Cardiac fibroblast (primary cell): ENCODE measurements around the gene TRHDE.

Experiments used
- DNase-seq, 2 donors: peaks; one replicate each; pipeline versions ENCODE4 v3.0.0 to v3.0.0-alpha.2; 2010; ENCODE audit warnings: low read depth in 2 of 2
- H3K4me3 ChIP-seq, 2 donors: replicated peaks in 1 of 2; 1 replicate in 1 of 2; 2 replicates in 1 of 2; pipeline ENCODE4 v1.5.1; 2011; ENCODE audit warnings: low read depth in 2 of 2, low read length in 2 of 2, mild to moderate bottlenecking in 2 of 2, moderate library complexity in 1 of 2
- TF ChIP-seq, protein P1 (sequence below): IDR thresholded peaks from one replicate; pipeline ENCODE4 v1.5.1; 2011; ENCODE audit warnings: low read depth, mild to moderate bottlenecking, low read length, inconsistent platforms

The TRHDE gene

DNA sequence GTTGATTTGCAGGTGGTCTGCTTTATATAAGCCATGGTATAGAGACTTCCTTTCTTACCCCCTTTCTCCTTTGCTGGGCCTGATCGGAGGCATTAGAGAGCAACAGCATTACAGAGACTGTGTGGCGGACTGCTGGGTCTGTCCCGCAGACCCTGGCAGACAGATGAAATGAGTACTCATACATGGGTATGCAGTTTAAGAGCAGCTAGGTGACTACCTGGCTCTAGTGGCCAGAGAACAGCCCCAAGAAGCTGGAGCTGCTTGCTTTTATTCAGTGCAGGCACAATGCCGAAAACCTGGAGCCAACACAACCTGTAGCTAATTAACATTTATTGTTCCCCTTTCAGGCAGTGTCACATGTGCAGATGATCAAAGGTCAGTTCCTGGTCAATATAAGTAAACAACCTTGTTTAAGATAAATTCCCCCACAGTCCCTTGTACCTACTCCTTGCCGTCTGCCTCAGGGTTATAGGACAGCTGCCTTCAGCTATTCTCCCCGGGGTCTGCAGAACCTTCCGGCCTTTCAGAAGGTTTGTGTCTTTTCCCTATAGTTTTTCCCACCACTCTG is 160.0 kb downstream of the TRHDE start:
- TF ChIP-seq, protein P1, sequence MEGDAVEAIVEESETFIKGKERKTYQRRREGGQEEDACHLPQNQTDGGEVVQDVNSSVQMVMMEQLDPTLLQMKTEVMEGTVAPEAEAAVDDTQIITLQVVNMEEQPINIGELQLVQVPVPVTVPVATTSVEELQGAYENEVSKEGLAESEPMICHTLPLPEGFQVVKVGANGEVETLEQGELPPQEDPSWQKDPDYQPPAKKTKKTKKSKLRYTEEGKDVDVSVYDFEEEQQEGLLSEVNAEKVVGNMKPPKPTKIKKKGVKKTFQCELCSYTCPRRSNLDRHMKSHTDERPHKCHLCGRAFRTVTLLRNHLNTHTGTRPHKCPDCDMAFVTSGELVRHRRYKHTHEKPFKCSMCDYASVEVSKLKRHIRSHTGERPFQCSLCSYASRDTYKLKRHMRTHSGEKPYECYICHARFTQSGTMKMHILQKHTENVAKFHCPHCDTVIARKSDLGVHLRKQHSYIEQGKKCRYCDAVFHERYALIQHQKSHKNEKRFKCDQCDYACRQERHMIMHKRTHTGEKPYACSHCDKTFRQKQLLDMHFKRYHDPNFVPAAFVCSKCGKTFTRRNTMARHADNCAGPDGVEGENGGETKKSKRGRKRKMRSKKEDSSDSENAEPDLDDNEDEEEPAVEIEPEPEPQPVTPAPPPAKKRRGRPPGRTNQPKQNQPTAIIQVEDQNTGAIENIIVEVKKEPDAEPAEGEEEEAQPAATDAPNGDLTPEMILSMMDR, result no peak
- no peak overlapping the region for H3K4me3 ChIP-seq
- DNase-seq, result no peak

DNA sequence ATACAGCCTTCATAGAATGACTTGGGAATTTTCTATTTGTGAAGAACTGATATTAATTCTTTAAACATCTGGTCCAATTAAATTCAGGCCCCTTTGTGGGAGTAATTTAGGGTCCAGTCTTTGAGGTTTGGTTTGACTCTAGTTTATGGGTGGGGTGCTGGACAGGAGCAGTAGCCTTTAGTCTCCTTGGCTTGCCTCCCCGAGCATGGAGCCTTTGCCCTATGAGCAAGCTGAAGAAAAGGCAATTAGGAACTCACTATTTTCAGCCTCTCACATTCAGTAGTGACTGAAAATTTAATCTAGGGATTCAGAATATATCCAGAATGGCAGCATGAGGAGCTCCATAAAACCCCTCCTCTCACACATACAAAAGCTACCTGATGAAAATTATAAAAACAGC is 161.1 kb downstream of the TRHDE start:
- TF ChIP-seq, protein P1, result no peak
- H3K4me3 ChIP-seq, result no peak overlapping the region
- no peak for DNase-seq

DNA sequence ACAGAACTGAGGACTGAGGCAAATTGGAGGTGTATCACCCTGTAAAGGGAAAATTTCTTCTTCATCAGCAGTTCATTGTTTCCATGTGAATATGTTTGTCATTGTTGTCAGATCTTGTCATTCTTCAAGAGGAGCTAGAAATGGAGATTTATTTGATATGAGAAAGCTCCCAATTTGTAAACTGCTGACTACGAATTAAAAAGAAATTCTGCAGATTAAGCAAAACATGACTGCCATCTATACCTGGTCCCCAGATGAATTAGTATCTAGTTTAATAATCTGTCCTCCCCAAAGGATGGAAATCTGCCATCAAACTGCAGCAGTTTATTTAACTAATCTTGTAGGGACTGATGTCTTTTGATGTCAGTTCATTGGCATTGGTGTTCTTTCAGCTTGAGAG is 162.8 kb downstream of the TRHDE start:
- H3K4me3 ChIP-seq, result no peak overlapping the region
- DNase-seq, result no peak
- TF ChIP-seq, protein P1, result no peak

DNA sequence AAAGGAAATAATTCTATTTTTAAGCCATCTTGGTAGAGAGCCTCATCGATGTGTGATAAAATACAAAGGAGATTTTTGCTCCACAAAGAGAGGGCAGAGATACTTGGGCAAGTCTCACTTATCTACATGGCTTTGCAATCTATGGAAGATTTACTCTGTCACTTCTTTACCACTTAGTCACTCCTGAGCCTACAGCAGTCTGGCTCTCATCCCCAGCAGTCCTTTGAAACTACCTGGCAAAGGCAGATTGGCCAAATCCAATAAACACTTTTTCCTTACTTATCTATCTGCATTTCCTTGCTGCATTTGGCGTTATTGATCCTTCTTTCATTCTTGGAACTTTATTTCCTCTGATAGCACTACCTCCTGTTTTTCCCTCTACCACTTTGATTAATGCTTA is 170.0 kb downstream of the TRHDE start:
- no peak overlapping the region for H3K4me3 ChIP-seq
- no peak for DNase-seq
- TF ChIP-seq, protein P1, result no peak

DNA sequence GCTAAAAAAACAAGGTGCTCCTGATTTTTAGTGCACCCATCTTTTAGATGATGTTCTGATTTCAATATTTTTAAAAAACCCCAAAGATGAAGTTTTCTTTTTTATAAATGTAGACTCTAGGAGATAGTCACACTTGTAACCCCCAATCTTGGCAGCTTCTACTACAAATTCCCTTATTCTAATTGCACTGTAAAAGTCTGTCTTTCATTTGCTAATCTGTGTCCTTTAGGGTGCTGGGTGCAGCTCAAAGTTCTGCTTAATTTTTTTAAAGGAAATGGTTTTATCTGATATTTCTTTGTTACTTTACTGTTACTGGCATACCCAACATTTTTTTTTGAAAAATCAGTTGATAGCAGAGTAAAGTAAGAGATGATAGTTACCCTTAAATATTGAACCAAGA is 172.0 kb downstream of the TRHDE start:
- H3K4me3 ChIP-seq, result no peak overlapping the region
- TF ChIP-seq, protein P1, result no peak
- DNase-seq, result no peak

DNA sequence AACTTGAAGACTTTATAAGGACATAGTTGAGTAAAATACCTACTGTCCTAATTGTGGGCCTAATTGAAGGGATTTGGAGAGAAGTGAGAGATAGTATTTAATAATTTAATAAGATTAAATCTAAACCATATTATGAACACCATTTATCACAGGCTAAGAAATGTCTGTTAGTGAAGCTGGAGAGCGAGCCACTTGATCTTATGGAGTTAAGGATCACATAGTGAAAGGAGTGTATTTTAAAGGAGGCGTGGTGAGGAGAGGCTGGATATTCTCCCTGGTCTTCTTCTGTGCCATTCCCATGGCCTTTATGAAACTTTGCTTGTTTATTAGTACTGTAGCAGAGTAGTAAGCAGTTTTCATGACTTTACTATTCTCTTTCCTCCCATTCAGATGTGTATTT is 172.4 kb downstream of the TRHDE start:
- TF ChIP-seq, protein P1, result no peak
- no peak overlapping the region for H3K4me3 ChIP-seq
- no peak for DNase-seq

DNA sequence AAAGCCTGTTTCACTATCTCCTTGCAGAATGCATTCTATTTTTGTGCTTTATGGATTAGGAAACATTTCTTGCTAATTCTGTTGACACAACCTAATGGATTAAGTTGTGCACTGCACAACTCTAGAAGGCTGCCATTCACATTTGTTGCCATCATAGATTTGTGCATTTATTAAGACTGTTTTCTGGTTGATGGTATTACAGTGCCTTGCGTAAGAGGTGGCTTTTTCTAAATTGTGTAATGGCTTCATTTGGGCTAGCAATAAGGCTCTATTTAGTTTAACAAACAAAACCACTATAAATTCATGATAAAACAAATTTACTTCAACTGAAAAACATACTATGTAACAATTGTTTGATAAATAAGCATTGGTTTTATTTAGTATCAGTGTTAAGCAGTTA is 175.9 kb downstream of the TRHDE start:
- H3K4me3 ChIP-seq, result no peak overlapping the region
- TF ChIP-seq, protein P1, result no peak
- DNase-seq, result no peak
